HEK293 (cell line): ENCODE results near the gene SPON1.

ENCODE experiments used
- EGR2 ChIP-seq: fragments of 450-650 bp; formaldehyde crosslinking; IDR thresholded peaks from 2 replicates; pipeline ENCODE4 v1.5.1; 2016; ENCODE audit warnings: low read depth, missing biosample characterization, missing genetic modification characterization
- GLIS1 ChIP-seq: fragments of 450-650 bp; formaldehyde crosslinking; IDR thresholded peaks from 2 replicates; pipeline ENCODE4 v1.5.1; 2016; ENCODE audit warnings: missing biosample characterization, missing genetic modification characterization
- GLIS2 ChIP-seq: fragments of 450-650 bp; formaldehyde crosslinking; IDR thresholded peaks from 2 replicates; pipeline ENCODE4 v1.5.1; 2016; ENCODE audit warnings: missing biosample characterization, missing genetic modification characterization
- HOXA7 ChIP-seq: sonication (generic); formaldehyde crosslinking; IDR thresholded peaks from 2 replicates; pipeline ENCODE4 v1.8.1; 2022; ENCODE audit warnings: missing genetic modification reagents, borderline replicate concordance
- SP3 ChIP-seq: fragments of 450-650 bp; formaldehyde crosslinking; IDR thresholded peaks from 2 replicates; pipeline ENCODE4 v1.5.1; 2016; ENCODE audit warnings: missing biosample characterization, missing genetic modification characterization
- ZBTB17 ChIP-seq: fragments of 450-650 bp; formaldehyde crosslinking; IDR thresholded peaks from 2 replicates; pipeline ENCODE4 v1.5.1; 2016; ENCODE audit warnings: missing biosample characterization, missing genetic modification characterization
- ZFHX2 ChIP-seq: fragments of 450-650 bp; formaldehyde crosslinking; conservative IDR thresholded peaks from 2 replicates; pipeline ENCODE4 v1.5.1; 2016; ENCODE audit warnings: missing biosample characterization, missing genetic modification characterization
- ZNF148 ChIP-seq: fragments of 450-650 bp; formaldehyde crosslinking; IDR thresholded peaks from 2 replicates; pipeline ENCODE4 v1.5.0; 2017; ENCODE audit warnings: missing biosample characterization, missing genetic modification characterization, borderline replicate concordance
- ZNF157 ChIP-seq: fragments of 450-650 bp; formaldehyde crosslinking; IDR thresholded peaks from 2 replicates; pipeline ENCODE4 v1.5.1; 2016; ENCODE audit warnings: missing biosample characterization, missing genetic modification characterization
- ZNF169 ChIP-seq: fragments of 450-650 bp; formaldehyde crosslinking; IDR thresholded peaks from 2 replicates; pipeline ENCODE4 v1.5.1; 2016; ENCODE audit warnings: missing biosample characterization, missing genetic modification characterization
- ZNF174 ChIP-seq: fragments of 450-650 bp; formaldehyde crosslinking; IDR thresholded peaks from 2 replicates; pipeline ENCODE4 v1.5.0; 2017; ENCODE audit warnings: missing biosample characterization, mild to moderate bottlenecking, missing genetic modification characterization
- ZNF18 ChIP-seq: fragments of 450-650 bp; formaldehyde crosslinking; IDR thresholded peaks from 2 replicates; pipeline ENCODE4 v1.5.1; 2016; ENCODE audit warnings: missing biosample characterization, missing genetic modification characterization
- ZNF19 ChIP-seq: fragments of 450-650 bp; formaldehyde crosslinking; IDR thresholded peaks from 2 replicates; pipeline ENCODE4; 2016; ENCODE audit warnings: missing biosample characterization, missing genetic modification characterization, low read depth
- ZNF248 ChIP-seq: fragments of 450-650 bp; formaldehyde crosslinking; IDR thresholded peaks from 2 replicates; pipeline ENCODE4 v1.5.1; 2017; ENCODE audit warnings: missing biosample characterization, missing genetic modification characterization
- ZNF26 ChIP-seq: fragments of 450-650 bp; formaldehyde crosslinking; IDR thresholded peaks from 2 replicates; pipeline ENCODE4 v1.5.1; 2016; ENCODE audit warnings: missing biosample characterization, missing genetic modification characterization
- ZNF274 ChIP-seq, 2 experiments: fragments of 200-500 bp in 1 of 2; fragments of 450-650 bp in 1 of 2; sonication (Bioruptor generic) in 1 of 2; formaldehyde crosslinking in 1 of 2; IDR thresholded peaks; 2 replicates each; pipeline versions ENCODE4 v1.5.1 to v1.6.1; 2014 to 2016; ENCODE audit warnings: borderline replicate concordance in 1 of 2, inconsistent platforms in 1 of 2, low read length in 1 of 2, missing biosample characterization in 1 of 2, missing genetic modification characterization in 1 of 2
- ZNF292 ChIP-seq: fragments of 450-650 bp; formaldehyde crosslinking; IDR thresholded peaks from 2 replicates; pipeline ENCODE4 v1.5.1; 2016; ENCODE audit warnings: low read depth, missing biosample characterization, missing genetic modification characterization, borderline replicate concordance
- ZNF341 ChIP-seq: fragments of 450-650 bp; formaldehyde crosslinking; IDR thresholded peaks from 2 replicates; pipeline ENCODE4; 2016; ENCODE audit warnings: low read depth, missing biosample characterization, missing genetic modification characterization
- ZNF354C ChIP-seq: fragments of 450-650 bp; formaldehyde crosslinking; IDR thresholded peaks from 2 replicates; pipeline ENCODE4 v1.5.1; 2016; ENCODE audit warnings: missing biosample characterization, missing genetic modification characterization, low read depth, borderline replicate concordance
- ZNF362 ChIP-seq: fragments of 450-650 bp; formaldehyde crosslinking; IDR thresholded peaks from 2 replicates; pipeline ENCODE4 v1.5.1; 2016; ENCODE audit warnings: missing biosample characterization, missing genetic modification characterization
- ZNF426 ChIP-seq: fragments of 450-650 bp; formaldehyde crosslinking; IDR thresholded peaks from 2 replicates; pipeline ENCODE4 v1.5.1; 2017; ENCODE audit warnings: missing biosample characterization, missing genetic modification characterization, mild to moderate bottlenecking, inconsistent platforms, moderate library complexity
- ZNF48 ChIP-seq: fragments of 450-650 bp; formaldehyde crosslinking; IDR thresholded peaks from 2 replicates; pipeline ENCODE4 v1.5.1; 2016; ENCODE audit warnings: missing biosample characterization, missing genetic modification characterization
- ZNF488 ChIP-seq: fragments of 450-650 bp; formaldehyde crosslinking; IDR thresholded peaks from 2 replicates; pipeline ENCODE4 v1.5.1; 2016; ENCODE audit warnings: missing biosample characterization, missing genetic modification characterization
- ZNF513 ChIP-seq: fragments of 450-650 bp; IDR thresholded peaks from 2 replicates; pipeline ENCODE4 v1.5.1; 2018; ENCODE audit warnings: missing biosample characterization, missing genetic modification characterization
- ZNF555 ChIP-seq: fragments of 450-650 bp; formaldehyde crosslinking; conservative IDR thresholded peaks from 2 replicates; pipeline ENCODE4 v1.5.1; 2017; ENCODE audit warnings: missing biosample characterization, mild to moderate bottlenecking, missing genetic modification characterization, inconsistent platforms
- ZNF571 ChIP-seq: fragments of 450-650 bp; formaldehyde crosslinking; IDR thresholded peaks from 2 replicates; pipeline ENCODE4 v1.5.0; 2017; ENCODE audit warnings: missing biosample characterization, missing genetic modification characterization
- ZNF596 ChIP-seq: fragments of 450-650 bp; IDR thresholded peaks from 2 replicates; pipeline ENCODE4 v1.5.0; 2018; ENCODE audit warnings: missing biosample characterization, mild to moderate bottlenecking, missing genetic modification characterization, moderate library complexity
- ZNF629 ChIP-seq: fragments of 450-650 bp; formaldehyde crosslinking; IDR thresholded peaks from 2 replicates; pipeline ENCODE4 v1.5.1; 2017; ENCODE audit warnings: missing biosample characterization, missing genetic modification characterization
- ZNF76 ChIP-seq: fragments of 450-650 bp; formaldehyde crosslinking; IDR thresholded peaks from 2 replicates; pipeline ENCODE4; 2016; ENCODE audit warnings: low read depth, missing biosample characterization, missing genetic modification characterization, borderline replicate concordance
- ZNF776 ChIP-seq: fragments of 450-650 bp; formaldehyde crosslinking; IDR thresholded peaks from 2 replicates; pipeline ENCODE4 v1.5.0; 2017; ENCODE audit warnings: missing biosample characterization, missing genetic modification characterization, borderline replicate concordance
- ZNF830 ChIP-seq: fragments of 450-650 bp; IDR thresholded peaks from 2 replicates; pipeline ENCODE4 v1.5.0; 2018; ENCODE audit warnings: missing biosample characterization, missing genetic modification characterization, low read depth, mild to moderate bottlenecking, moderate library complexity

SPON1 gene

GRCh38 chr11:13928566-13929251, 33.8 kb upstream of the SPON1 start (continued):
- TF ChIP-seq ZNF26, result no peak
- no peak for TF ChIP-seq ZNF274 (IDR thresholded peaks at IDR 0.05; ENCODE audit: low read length)
- TF ChIP-seq ZNF274 (tag by site-specific recombination; IDR thresholded peaks at IDR 0.05; ENCODE audit: borderline replicate concordance), result no peak
- TF ChIP-seq ZBTB17 (tag by site-specific recombination), result peak; percentile 52
- peak; percentile 72 for TF ChIP-seq ZFHX2 (tag by site-specific recombination)
- TF ChIP-seq ZNF596, result no peak
- no peak for TF ChIP-seq ZNF292 (tag by site-specific recombination)
- TF ChIP-seq ZNF488 (tag by site-specific recombination), result 0 out of 2 replicates have a peak, but pooled peaks have one; percentile 22
- no peak for TF ChIP-seq ZNF571 (tag by site-specific recombination)
- TF ChIP-seq GLIS1 (tag by site-specific recombination), result no peak
- TF ChIP-seq GLIS2 (tag by site-specific recombination), result no peak
- no peak for TF ChIP-seq ZNF157 (tag by site-specific recombination)
- TF ChIP-seq ZNF48, result no peak
- no peak for TF ChIP-seq ZNF148 (tag by site-specific recombination)
- TF ChIP-seq ZNF169 (tag by site-specific recombination), result no peak
- no peak for TF ChIP-seq ZNF513 (tag by site-specific recombination)
- no peak for TF ChIP-seq ZNF19 (tag by site-specific recombination)
- TF ChIP-seq ZNF248, result no peak
- no peak for TF ChIP-seq ZNF555 (tag by site-specific recombination)
- no peak for TF ChIP-seq ZNF426 (tag by site-specific recombination)
- TF ChIP-seq ZNF362 (tag by site-specific recombination), result no peak
- no peak for TF ChIP-seq ZNF776 (tag by site-specific recombination)
- TF ChIP-seq SP3 (tag by site-specific recombination), result no peak
- no peak for TF ChIP-seq ZNF174 (tag by site-specific recombination)
- no peak for TF ChIP-seq ZNF341
- no peak for TF ChIP-seq ZNF354C
- TF ChIP-seq HOXA7 (CRISPR knock-in tag), result no peak
- TF ChIP-seq ZNF76 (tag by site-specific recombination), result no peak
- TF ChIP-seq ZNF18 (tag by site-specific recombination), result peak; percentile 79
- TF ChIP-seq ZNF830 (tag by site-specific recombination), result no peak
- TF ChIP-seq EGR2 (tag by site-specific recombination), result peak; percentile 27; the same call in 1 of the 2 replicates
- peak; percentile 66 for TF ChIP-seq ZNF629 (tag by site-specific recombination)
